RKO (cell line): ENCODE measurements around the gene IFNA6.
"Not testable (repeated sequence)": the region's sequence is repeated elsewhere in the genome, so short reads cannot be mapped to it uniquely, and the experiment has no call there.

Experiments
- DNase-seq: peaks from one replicate; pipeline ENCODE4 v3.0.0-alpha.2; 2016; ENCODE audit warnings: low spot score

Gene IFNA6

DNA sequence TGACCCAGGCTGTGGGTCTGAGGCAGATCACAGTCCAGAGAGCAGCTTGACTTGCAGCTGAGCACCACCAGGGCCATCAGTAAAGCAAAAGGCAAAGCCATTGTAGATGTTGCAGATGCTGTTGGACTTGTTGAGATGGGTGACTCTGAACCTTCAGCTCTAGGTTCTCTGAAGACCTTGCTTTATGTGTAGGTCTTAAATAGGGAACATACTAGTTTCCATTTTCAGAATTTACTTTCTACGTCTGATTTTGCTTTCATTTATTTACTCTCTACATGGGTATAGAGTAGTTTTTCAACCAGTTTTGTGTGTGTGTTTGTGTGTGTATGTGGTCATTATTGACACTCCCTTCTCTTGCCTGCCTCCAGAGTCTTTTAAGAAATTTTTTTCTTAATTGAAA is at the start of gene IFNA6:
TSS of gene IFNA6 (minus strand) at position 101 of the 400 bp plus-strand sequence. CDS start at position 101, 0 bp downstream.
- no peak for DNase-seq

DNA sequence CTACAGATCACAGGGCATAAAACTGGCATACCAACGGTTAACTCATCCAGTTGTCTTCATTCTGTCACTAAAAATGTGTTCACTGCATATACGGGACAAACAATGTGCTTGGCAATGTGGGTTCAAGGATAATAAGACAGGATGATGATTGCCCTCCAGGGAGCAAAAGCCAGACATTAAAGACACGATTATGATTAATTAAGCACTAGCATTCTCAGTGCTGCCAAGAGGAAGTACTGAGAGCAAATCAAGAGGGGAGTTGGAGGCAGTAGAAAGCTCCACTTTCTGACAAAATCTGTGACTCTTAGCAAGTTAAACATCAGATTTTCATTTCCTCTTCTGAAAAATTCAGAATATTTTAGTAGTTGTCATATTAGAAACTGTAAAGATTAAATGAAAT is 49.3 kb upstream of the IFNA6 start:
- no peak for DNase-seq

DNA sequence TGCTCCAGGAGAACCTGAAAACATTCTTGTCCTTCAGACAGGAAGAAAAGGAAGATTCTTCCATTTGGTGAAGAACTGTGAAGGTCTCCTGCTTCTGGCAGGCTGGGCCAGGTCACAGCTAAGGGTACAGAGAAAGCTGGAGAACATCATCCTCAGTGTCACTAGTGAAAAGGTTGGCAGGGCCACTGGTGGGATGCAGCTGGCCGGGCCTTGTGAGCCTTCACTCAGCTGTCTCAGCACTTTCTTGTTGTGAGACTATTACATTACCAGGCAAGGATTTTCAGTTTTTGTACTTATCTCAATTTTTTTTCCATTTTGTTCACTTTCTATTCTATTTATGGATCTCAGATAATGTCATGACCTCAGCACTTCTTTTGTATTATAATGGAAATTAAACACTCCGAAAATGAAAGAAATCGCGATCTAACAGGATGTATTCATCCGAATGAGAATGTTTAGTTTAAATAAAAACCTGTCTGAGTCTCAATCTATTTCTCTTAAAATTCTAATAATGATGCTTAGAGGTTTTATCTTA is 48.3 kb upstream of the IFNA6 start:
- no peak for DNase-seq

- no peak for DNase-seq
Measured at GRCh38 chr9:21395778-21396717, 45.4 kb upstream of the IFNA6 start.

DNA sequence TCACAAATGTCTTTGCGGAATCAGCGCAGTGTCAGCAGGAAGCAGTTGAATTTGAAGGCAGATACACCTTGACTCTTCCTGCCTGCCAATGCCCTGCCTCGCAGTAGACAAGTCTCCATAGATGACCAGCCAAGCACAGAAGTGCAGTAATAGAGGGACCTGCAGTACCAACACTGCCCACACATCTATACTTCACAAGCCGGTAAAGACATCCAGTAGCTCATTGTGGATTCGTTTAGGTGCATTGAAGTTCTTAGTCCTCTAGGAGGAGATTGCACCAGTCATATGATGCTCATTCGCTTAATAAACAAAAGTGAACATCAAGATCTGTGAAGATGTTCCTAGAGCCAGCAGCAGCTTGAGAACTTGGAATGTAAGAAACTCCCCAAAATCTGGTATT is 41.6 kb upstream of the IFNA6 start:
- peak; percentile 69 for DNase-seq

DNA sequence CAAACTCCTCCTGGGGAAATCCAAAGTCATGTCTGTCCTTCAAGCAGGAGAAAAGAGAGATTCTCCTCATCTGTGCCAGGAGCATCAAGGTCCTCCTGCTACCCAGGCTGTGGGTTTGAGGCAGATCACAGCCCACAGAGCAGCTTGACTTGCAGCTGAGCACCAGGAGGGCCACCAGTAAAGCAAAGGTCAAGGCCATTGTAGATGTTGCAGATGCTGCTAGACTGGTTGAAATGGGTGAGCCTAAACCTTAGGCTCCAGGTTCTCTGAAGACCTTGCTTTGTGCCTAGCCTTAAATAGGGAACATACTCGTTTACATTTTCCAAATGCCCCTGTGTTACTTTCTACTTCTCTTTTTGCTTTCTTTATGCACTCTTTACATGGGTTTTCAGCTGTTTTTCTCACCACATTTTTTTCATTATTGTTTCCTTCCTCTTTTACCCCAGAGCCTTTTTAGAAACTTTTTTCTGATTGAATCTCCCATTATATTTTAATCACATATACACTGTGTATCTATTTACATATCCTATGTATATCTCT is 34.5 kb upstream of the IFNA6 start, which contains the start of gene IFNA2:
TSS of gene IFNA2 (minus strand) at position 268 of the 540 bp plus-strand sequence. CDS start at position 199, 69 bp downstream.
- DNase-seq, result no peak

DNA sequence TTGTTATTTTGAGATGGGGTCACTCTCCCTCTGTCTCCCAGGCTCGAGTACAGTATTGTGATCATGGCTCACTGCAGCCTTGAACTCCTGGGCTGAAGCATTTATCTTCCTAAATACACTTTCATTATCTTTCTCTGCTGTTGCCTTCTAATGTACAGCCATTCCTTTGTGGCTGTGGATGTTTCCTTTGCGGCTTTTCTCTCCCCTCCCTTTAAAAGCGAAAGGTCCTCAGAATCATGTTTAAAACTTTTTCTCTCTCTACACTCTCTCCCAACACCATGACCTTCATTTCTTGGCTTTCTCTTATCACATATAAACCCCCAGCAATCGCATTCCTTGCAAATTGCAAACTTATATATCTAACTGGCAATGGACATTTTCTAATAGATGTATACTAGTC is 32.9 kb upstream of the IFNA6 start:
- DNase-seq, result no peak

GRCh38 chr9:21381448-21382339 is 31.0 kb upstream of the IFNA6 start:
- no peak for DNase-seq

DNA sequence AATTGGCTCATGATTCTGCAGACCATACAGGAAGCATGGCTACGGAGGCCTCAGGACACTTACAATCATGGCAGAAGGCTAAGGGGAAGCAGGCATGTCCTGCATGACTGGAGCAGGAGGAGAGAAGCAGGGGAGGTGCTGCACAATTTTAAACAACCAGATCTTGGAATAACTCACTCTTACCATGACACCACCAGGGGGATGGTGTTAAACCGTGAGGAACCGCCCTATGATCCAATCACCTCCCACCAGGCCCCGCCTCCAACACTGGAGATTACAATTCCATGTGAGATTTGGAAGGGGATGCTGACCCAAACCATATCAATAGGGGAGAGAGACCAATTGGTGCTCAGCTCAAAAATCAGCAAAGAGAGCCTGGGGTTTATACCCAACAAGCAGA is 20.8 kb upstream of the IFNA6 start:
- not testable (repeated sequence) for DNase-seq

- DNase-seq, result no peak
Measured at GRCh38 chr9:21367957-21368356, 17.3 kb upstream of the IFNA6 start, which contains the start of gene IFNA13. Gene IFNA13, minus strand, starts transcription at chr9:21368057. Its CDS starts 47 bp downstream, at chr9:21368010.

GRCh38 chr9:21367169-21367568 is 16.5 kb upstream of the IFNA6 start:
- DNase-seq, result not testable (repeated sequence)

GRCh38 chr9:21362287-21362686 is 11.6 kb upstream of the IFNA6 start:
- DNase-seq, result no peak

DNA sequence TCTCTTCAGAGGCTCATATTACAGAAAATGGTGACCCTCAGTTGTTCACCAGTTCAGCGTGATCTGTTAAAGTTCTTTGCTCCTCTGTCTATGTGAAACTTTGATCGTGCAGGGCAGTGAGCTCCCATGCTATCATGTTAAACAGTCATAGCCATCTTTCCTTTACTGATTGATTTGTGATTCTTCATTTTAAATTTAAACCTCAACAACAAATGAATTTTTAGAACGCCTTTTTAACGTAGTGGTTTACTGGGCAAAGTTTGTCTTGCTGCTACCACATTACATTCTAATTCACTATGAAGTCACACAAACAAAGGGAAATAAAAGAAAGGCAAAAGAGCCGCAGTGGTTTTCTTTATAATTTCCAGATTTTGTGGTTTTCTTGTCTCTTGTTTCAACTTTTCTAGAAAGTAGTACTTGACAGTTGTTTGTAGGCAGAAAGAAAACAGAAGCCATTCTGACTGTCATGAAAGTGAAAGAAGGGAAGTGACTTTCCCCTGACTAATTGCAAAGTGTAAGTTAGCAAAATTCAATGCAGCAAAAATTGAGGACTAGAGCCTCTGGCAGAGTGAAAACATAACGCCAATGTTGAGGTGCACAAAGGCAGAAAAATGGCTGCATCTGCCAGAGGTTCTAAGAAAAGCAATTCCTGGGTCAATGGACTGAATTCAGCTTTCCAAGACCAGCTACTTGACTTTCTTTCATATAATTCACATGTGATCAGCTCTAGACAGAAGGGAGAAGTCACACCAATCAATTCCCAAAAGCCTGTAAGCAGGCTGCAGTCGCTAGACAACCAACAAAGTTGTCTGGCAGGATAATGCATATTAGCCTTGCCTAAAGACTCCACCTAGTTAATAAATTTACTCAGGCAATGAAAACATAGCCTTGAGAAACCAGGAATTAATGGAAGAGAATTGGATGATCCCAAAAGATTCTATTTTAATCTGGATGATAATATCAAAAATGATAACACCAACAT is 7.1 kb upstream of the IFNA6 start:
- DNase-seq, result no peak

DNA sequence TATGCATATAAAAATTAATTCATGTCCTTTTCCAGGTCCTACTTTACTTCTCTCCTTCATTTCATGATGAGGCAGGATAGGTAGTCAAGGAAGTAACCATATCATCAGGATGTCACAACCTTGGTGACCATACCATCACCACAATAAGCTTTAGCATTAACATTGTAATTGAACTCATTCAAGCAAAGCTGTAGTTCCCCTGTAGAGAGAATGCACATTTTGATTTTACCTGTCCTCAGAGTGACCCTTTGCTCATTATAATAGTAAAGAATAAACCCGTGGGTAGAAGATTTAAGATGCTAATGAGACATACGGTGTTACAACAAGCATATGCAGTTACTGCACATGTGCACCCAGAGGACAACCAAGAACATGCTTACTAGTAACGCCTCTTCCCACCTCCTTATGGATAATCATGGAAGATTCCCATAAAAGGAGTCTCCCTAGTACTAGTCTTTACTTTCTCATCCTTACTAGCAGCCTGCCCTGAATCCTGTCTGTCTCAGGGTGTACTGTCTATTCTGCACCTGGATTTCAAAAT is 2.2 kb downstream of the IFNA6 start:
- DNase-seq, result no peak

DNA sequence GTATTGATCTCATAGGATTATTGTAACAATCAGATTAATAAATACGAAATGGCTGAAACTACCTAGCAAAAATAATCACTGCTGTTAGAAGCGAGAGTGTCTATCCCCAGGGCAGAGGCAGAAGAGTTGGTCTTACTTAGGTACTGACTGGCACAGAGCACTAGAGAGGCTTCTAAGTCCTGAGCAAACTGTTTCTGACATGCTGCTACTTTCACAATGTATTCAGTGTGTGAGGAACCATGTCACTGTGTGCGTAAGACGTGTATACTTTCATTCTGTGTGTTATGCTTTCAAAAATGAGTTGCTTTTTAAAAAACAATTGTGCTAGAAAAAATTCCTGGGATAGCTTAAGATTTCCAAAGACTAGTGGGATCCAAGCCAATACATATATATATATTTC is 10.0 kb downstream of the IFNA6 start:
- DNase-seq, result no peak

DNA sequence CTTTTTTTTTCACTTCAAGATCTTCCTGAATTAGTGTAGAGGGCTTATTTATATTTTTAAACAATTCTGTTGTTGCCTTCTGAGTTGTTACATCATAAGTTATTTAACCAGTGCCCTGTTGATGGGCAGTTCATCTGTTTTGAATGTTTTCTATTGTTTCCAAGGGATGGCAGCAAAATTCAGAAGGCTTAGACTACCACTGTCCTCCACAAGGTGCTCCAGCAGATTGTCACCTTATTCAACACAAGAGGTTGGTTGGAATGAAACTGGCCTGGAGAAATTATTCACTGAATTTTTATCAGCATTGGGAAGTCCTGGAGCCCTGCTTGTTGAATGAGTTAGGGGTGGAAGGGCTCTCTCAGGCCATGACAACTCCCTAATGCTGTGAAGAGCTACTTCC is 14.2 kb downstream of the IFNA6 start:
- DNase-seq, result peak; percentile 51

- DNase-seq, result peak; percentile 92
Measured at GRCh38 chr9:21334701-21335632, 15.7 kb downstream of the IFNA6 start, which contains the start of gene KLHL9. Gene KLHL9, minus strand, starts transcription at chr9:21335404. Its CDS starts 545 bp downstream, at chr9:21334859.

DNA sequence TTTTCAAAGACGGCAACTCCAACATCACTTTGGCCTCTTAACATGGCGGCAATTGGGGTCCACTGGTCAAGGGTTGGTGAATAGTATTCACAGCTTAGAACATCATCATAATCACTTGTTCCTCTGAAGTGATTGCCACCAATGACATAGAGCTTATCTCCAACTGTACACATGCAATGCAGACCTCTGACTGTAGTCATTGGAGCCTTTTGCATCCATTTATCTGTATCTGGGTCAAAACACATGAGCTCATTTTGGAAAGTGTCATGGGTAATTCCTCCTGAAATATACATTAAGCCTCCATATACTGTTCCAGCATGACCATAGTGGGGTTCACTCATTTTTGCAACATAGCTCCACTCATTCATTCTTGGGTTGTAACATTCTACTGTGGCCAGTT is 17.5 kb downstream of the IFNA6 start:
- DNase-seq, result no peak
